ENCODE measurements around the gene ATF2.

GRCh38 chr2:175137793-175138192 lies 30.2 kb downstream of the ATF2 start:
- TF ChIP-seq ZNF121 (CRISPR knock-in tag; IDR thresholded peaks at IDR 0.05) (no peak), CTCF (IDR thresholded peaks at IDR 0.05) (no peak)

Data from WTC11 (cell line).